Measurements from ENCODE around the gene CHL1.

CHL1 gene

DNA sequence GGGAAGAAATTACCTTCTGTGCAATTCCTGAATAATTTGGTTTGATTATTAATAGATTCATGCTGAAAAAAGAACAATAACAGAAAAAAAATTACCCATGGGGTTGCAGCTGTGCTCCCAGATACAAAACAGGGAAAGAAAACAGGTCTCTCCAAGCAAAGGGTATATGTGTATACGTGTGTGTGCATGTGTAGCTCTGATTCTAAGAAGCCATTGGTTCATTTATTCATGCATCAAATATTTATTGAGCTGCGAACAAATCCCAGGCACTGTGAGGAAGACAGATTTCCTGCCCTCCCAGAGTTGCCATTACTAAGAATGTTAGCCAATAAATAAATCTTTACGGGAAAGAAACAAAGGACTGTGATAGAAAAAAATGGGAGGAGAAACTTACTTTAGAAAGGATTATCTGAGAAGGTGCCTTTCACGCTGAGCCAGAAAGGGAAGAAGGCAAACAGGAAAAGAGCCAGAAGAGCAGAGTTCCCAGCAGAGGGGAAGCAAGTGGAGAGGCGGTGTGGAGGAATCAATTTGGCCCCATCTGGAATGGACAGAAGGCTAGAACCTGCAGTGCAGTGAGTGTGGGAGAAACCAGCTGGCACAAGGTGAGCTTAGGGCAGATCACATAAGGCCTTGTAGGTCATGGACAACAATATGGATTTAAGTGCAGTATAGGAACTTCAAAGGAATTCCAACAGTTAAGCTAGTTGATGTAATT, 20.7 kb downstream of the CHL1 start:
- no peak for DNase-seq

DNA sequence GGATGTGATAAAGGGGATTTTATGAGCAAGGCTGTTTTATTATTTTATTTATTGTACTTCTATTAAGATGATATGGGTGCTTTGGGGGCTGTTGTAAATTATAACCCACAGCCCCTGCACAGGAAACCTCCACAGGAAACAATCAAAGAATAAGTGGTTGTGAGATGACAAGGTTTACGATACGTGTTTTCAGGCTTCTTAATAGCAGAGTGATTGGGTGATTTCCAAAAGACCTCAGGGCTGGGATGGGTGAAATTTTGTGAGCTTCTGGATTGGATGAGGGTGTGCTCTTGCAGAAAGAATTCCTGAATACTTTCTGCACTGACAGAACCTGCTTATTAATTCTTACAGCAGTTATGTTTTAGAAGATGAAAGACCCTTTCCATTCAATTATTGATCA, 21.4 kb downstream of the CHL1 start:
- no peak for DNase-seq

DNA sequence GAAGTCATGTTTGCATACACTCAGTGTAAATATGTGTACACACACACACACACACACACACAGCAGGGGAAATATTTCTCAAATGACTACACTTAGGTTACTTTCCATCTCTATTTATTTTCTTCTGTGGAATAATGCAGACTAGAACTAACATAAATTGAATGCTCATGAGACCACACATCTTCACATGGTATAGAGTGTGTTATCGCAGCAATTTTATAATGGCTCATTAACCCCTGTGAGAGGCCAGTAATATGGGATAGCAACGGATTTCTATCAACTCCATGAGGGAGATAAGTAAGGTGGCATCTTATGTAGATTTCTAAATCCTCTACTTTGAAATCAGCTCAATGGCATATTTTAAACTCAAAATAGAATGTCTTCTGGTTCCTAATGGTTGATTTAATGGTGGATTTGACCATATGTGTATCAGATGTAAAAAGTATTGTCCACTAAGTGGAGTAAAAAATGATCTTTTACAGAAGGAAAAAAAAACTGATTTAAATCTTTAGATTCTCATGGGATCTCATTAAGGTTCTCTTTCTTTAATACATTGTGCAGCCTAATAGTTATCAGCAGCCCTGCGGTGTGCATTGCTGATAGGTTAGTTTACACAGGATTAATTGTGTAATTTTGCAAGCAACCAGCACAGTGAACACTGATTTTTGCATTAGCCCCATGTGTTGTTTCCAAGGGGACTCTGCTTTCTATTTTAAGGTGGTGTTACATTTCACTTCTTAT, 32.0 kb downstream of the CHL1 start:
- no peak for DNase-seq

DNA sequence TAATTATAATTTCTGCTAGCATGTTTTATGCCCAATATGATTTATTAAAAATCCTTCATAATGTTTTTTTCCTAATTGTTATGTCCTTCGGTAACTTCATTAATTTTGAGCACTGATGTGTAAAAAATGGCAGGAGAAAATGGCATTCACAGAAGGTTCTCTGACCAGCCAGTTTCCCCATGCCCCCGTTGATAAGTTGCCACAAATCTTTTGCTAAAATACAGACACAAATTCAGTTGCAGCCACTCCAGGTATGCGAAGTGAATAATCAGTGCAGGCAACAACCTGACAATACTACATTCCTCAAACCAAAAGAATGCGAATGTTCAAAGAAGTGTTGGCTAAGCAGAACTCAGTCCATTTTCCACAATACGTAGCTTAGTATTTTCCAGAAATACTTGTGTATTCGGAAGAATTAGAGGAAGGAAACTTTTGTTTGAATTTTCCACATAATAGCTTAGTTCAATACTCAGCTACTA, 32.7 kb downstream of the CHL1 start:
- DNase-seq: no peak

DNA sequence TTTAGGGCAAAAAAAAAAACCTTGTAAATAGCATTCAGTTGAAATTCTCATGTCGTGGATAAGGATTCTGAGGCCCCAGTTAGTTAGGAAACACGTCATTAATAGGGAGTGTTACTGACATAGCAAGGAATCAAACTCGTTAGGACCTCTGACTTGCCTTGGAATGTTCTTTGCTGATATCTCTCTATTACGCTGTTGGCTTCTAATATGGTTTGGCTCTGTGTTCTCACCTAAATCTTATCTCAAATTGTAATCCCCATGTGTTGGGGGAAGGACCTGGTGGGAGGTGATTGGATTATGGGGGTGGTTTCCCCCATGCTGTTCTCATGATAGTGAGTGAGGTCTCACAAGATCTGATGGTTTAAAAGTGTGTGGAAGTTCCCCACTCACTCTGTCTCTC, 40.3 kb downstream of the CHL1 start:
- no peak for DNase-seq

DNA sequence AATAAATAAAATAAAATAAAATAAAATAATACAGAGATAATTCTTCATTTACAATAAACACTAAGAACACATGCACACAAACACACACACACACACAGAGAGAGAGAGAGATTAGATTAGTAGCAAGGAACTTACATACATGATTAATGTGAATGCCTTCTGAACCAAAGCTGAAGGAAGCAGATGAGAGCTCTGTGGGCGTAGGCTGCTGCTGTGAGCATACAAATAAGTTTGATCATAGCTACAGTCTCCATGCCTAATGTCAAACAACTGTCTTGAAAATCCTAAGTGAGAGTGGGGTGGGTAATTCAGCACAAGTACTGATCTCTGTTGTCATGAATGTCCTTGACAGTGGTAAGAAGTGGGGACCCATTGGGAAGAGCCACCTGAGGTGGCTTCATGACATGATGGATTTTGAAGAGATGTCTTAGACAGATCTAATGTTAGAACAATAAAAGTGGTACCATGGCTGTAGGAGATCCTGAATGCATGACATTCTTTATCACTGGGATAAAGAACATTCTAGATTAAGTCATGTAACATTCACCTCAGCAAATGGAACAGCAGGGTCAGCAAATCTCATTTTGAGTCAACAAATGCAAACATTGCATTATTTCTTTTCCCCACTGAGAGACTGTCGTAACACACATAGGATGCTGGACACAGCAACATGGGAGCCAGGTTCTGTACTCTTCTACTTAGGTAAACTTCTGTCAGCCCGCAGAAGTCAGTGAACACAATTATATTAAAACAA, 46.2 kb downstream of the CHL1 start:
- DNase-seq: no peak

DNA sequence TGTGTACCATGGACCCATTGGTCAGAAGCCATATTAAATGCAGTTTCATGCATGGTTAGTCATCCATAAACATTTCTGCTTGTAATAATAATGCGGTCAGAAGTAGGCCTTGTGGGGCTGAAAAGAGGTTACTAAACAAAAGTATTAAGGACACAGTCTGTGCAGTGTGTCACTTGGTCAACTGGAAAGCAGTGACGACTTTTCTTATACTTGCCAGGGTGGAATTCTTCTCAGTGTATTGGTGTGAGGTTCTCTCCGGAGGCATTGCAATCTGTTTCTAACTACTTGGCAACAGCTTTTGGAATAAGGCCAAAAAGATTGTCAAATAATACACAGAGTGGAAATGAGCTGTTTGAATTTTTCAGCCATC, 46.8 kb downstream of the CHL1 start:
- no peak for DNase-seq

DNA sequence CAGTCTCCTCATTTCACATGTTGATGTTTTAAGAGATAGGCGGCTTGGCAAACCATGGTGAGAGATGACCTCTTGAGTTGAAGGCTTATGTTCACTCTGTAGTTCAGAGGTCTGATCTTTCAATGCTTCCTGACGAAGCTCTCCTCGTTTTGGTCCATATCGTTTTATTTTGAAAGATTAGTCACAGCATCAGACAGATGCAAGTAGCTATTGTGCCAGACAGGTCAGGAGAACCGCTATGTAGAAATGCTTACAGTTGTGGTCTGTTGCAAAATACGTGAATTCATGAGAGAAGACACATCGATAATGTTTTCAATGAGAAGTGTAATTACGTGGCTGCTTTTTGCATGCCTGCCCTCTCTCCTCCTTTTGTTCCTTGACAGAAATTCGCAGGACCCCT, 47.5 kb downstream of the CHL1 start:
- no peak for DNase-seq

DNA sequence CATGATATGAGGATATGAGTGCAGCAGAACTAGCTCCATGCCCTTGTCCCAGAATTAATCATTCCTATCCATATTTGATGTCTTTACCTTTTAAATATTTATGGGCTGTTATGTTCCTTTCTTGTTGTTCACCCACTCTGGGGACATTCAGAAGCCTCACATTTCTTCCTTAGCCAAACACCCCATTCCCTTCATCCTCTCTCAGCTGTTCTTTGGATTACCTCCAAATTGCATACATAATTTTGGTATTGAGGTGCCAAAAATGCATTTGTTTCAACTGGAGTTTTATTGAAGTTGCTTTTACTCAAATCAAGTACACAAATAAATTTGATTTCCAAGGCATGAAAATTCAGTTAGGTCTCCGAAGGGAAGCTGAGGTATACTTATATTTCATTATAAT, 51.4 kb downstream of the CHL1 start:
- no peak for DNase-seq

DNA sequence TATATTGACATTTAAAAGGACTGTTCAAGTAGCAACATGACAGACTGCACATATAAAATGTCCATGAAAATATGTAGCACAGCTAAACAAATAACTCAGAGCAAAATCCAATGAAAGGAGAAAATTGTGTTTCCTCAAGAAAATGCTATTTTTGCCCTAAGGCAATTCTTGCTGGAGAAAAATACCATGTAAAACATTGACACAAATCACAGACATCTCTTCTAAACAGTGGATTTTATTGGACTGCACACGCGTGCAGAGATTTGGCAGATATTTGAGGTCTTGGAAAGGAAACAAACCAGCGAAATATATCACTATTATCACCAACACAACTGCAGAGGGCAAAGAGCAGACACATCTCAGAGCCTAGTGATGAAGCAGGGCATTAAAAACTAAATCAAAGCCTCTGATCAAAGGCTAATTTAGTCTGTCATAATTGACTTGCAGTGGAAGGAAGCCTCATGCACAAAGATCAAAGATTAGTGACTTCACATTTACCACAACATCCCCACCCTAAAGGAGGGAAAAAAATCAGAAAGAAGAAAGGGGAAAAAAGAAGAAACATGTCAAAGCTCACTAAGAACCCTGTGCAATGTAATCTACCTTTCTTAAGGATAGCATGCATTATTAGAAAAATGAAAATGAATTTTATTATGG, 52.4 kb downstream of the CHL1 start:
- DNase-seq: no peak

DNA sequence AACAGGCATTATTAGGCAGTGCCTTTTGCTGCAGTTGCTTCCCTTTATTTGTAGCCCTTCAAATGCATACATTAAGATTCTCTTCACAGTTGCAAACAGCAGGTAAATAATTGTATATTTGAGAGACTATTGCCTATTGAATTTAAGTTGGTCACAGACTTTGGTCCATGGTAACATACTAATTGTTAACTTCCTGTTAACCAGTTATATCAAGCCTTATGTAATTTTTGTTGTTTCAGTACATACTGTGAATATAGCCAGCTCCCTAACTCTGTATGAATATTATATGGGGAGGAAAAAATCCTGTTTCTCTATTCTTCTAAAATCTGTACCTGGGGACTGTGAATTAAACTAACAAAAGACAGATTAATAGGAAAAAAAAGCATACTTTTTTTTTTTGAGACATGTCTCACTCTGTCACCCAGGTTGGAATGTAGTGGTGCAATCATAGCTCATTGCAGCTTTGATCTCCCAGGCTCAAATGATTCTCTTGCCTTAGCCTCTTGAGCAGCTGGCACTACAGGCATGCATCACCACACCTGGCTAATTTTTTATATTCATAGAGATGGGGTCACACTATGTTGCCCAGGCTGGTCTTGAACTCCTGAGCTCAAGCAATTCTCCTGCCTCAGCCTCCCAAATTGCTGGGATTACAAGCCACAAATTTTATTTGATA, 53.2 kb downstream of the CHL1 start:
- no peak for DNase-seq

DNA sequence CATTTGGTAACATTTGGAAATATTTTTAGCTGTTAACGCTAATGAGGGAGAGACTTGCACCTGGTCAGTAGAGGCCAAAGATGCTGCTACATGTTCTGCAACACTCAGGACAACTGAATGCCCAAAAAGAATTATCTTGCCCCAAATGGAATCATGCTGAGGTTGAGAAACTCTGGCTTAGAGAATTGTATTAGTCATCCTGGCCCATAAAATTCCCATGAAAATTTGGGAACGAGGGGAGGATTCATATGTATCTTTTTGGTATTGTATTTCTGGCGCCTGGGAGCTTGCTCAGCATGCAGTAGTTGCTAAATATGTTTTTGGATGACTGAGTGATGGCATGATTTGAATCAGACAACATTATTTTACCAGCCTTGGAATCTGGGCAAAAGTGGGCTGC, 59.9 kb downstream of the CHL1 start:
- no peak for DNase-seq

DNA sequence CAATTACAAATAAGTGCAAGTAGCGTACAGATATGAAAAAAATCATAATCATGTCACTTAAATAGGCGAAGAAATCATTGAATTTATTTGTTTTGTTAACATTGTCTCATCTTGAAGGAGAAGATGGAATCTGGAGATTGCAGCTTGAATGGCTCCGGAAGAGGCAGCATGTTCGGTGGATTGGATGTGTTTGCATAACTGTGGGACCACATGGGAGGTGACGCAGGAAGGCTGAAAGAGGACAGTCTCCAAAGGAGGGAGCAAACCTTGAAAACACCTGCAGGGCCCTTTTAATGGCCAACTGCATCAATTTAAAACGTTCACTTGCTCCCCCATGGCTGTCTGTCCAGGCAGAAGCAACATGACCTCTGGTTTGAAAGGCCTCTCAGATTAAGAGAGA, 61.3 kb downstream of the CHL1 start:
- DNase-seq: no peak

DNA sequence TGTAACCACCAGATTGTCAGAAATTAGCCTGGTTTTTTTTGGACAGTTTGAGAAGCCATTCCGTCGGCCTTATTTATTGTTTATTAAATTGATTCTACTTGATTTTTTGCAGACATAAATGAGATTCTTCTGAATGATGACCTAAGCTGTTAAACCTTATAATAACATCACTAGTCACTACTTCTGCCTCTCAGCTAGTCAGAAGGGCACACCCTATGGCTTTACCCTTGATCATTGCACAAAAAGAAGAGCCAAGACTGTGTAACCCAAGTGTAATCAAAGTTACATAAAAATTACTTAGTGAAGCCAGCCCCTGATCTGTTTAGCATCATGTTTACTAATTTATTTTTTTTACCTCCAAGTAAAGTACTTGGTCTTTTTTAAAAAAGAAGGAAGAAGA, 64.3 kb downstream of the CHL1 start:
- no peak for DNase-seq

DNA sequence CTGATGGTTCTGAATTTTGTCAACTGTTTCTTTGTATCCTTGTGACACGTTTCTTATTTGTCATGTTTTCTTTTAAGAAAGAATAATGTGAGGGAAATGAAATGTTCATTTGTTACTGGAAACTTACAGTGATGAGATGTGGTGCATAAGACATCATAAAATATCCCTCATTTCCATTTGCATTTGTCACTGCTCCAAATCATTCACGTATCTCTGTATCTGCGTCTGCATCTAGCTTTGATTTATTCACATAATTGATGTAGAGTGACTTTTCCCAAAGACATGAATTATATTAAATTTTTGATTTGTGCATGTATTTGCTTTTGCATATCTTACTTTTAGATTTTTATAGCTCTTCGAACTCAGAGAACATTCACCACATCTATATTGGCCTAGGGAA, 66.8 kb downstream of the CHL1 start:
- DNase-seq: no peak

DNA sequence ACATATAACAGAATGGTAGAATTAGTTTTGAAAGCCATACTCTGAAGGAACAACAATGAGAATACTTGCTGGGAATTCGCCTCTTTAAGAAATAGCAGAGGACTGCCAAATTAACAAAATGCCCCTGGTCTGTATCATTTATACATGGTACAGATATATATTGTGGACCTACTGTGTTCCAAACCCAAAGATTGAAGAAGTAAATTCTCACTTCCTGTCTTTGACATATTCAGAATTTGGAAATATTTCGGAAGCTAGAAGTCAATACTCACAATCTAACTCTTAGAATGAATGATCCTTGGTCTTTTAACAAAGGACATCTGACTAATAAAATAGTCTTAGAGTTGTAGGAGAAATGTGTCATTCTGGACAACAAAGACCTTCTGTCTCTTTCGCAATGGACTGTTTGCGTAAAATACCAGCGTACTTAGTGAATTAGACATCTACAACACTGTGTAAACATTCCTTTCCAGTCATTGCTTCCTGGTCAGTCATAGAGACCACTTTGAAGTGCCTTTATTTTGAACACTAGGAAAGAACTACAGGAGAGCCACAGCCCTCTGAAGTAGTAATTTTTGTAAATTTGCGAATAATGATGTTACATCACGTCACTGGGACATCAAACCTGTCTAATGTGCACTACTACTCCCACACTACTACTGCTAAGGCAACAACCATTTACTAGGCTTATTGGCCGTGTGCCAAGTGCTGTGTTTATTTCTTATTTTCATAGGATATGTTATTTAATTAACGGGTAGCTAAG, 68.0 kb downstream of the CHL1 start:
- DNase-seq: no peak

DNA sequence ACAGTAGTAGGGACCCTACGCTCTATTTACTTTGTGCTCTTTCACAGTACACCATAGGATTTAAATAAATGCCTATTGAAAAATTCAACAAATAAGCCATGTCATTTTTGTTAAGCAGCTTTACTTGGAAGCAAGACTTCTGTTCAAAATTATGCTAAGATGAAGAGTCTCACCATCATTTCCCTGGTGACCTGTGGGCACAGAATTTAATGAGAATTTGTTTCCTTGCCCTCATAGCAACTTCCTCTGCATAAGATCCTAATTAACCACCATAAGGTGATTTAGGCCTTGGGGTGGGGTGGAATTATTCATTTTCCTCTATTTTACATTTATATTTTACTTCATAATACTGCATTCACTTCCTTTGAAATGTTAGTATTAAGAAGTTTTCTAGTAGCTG, 70.5 kb downstream of the CHL1 start:
- DNase-seq: no peak

DNA sequence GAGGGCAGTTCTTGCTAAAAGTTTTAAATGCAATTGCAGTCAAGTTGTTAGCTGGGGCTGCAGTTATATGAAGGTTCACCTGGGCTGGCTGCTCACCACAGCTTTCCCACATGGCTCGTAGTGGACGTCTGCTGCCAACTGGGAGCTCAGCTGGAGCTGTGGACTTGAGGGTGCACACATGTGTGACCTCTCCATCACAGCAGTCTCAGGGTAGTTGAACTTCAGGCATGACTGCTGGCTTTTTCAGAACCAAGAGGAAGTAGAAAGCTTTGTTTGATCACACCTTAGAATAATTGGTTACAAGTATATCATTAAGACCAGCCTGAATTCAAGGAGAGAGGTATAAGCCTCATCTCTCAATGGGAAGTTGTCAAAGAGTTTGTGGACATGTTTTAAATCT, 74.1 kb downstream of the CHL1 start:
- no peak for DNase-seq

DNA sequence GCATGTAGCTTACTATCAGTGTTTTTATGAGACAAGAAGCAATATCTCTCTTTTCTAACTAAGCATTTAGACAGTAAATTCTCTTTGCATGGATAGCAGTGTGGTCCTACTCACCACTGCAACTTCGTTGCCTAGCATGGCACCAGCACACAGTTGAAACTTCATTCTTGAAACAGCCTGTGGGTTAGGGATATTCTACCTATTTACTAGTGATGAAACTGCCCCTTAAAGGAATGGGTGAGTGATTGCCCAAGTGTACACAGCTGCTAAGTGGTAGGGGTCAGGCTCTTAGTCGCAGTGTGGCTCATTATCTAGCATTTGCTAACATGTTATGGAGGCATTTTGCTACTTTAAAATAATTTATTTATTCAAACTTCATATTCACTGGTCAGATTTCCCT, 78.4 kb downstream of the CHL1 start:
- DNase-seq: no peak

DNA sequence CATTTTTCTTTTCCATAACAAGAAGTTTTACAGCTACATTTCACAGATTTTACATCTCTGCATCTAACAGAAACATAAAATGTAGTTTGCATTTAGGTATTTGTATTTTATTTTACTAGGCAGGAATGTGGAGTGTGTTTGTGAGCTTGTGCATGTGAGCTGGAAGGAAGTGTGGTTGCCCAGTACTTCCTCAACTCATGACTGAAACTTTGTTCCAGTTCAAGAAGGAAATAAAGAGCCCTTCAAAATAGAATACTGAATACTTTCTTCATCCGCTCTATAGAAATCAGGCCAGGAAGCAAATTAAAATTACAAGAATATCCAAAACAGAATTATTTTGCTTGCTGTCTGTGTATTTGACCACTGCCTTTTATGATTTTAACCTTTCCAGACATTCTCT, 81.3 kb downstream of the CHL1 start:
- DNase-seq: no peak

DNA sequence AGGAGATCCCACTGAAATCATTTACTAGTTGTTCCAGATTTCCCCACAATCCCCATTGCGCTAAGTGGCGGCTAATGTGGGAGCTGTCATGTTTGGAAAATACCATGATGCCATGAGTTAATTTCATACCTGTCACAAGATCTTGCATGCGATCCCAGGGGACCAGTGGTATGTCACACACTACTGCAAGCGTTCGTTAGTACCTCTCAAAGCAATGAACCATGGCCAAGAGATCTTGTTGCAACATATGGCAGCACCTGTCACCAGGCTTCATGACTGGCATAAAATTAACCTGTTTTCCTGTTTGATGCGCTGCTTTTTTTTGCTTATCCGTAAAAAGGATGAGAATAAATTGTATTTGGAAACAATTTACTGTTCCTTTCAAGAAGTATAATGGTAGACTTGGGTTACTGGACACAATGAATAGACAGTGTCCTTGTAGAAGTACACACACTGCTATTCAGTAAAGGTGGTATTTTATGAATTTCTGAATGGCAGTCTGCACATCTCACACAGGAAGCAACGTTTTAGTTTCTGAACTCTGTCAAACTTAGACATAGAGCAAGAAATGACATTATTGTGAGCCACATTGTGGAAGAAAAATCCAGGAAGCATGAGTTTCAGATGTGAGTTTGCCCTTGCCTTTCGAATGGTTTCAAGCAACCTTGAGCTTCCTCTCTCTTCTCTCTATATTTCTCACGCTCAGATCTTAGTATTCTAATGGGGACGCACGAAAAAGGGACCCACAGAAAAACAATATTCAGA, 81.9 kb downstream of the CHL1 start:
- DNase-seq: no peak
